ENCODE measurements around the gene ZNF689. TPM values are rescaled to one million over a fixed set of nuclear protein-coding genes. Genes with fewer than 3 reads are reported as not detected.
A peak's percentile ranks its signal among the peaks of the same experiment; 100 is the strongest.
"Not testable (repeated sequence)": the region's sequence is repeated elsewhere in the genome, so short reads cannot be mapped to it uniquely, and the experiment has no call there.

The ZNF689 gene
- polyA plus RNA-seq, 4 donors, result 13.6 to 16.2 (median 15.0) TPM

DNA sequence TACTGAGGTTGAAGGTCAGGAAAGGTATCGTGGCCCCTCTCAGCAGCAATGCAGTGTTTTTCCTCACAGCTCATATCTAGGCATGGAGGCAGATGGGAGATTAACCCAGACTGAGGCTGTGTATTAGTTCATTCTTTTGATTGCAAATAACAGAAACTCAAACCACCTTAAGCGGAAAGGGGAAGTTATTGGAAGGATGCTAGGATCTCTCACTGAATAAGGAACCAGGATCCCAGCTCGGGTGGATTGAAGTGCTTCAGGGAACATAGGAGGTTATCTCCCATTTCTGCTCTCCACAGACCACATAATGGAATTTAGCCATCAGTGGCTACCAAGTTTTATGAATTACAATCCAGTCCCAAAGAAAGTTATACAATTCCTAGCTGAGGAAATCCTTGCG, 8.2 kb downstream of the ZNF689 start:
- no peak for DNase-seq (ENCODE audit: low read depth in 4 of 4, low spot score in 3 of 4)

DNA sequence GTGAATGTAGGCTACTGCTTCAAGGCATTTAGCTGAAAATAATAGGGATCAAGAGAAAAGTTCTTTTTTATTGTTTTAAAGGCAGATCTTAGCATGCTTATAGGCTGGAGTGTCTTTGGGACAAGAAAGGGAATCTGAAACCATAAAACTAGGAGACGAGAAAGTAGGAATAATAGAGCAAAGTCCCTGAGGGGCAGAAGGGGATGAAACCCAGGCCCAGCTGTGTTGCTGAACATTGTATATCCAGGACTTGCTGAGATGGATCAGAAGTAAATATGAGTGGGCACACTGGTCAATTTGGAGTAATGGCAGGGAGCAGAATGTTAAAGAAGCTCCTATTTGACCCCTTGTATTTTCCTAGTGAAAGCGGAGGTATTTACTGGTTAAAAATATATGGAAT, 9.3 kb downstream of the ZNF689 start:
- DNase-seq (ENCODE audit: low read depth in 4 of 4, low spot score in 3 of 4), result no peak

DNA sequence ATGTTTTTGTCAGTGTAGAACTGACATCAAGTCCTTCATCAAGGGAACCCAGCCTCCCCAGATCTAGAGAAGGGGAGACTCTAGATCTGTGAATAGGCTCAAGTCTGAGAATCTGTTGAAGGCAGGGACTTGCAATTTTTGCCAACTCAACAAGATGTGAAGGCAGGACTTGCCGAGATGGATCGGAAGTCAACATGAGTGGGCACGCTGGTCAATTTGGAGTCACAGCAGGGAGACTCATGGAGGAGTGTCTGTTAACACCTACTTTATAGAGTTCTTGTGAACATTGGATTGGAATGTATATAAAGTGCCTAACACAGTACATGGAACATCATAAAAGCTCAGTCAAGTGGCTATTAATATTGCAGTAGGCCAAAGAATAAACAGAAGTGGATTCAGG, 10.0 kb downstream of the ZNF689 start:
- no peak for DNase-seq (ENCODE audit: low read depth in 4 of 4, low spot score in 3 of 4)

DNA sequence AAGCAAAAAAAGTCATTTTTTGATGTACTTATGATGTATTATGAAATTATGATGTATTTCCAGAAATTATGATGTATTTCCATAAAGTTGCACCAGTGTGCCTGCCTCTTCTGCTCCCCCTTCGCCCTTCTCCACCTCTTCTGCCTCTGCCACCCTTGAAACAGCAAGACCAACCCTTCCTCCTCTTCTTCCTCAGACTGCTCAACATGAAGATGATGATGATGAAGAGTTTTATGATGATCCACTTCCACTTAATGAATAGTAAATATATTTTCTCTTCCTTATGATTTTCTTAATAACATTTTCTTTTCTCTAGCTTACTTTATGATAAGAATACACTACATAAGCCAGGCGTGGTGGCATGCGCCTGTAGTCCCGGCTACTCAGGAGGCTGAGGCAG, 17.3 kb downstream of the ZNF689 start:
- DNase-seq (ENCODE audit: low read depth in 4 of 4, low spot score in 3 of 4), result no peak

DNA sequence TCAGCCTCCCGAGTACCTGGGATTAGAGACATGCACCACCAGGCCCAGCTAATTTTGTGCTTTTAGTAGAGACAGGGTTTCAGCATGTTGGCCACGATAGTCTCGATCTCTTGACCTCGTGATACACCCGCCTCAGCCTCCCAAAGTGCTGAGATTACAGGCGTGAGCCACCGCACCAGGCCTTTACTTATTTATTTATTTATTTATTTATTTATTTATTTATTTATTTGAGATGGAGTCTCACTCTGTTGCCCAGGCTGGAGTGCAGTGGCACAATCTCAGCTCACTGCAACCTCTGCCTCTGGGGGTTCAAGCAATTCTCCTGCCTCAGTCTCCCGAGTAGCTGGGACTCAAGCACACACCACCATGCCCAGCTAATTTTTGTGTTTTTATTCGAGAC, 19.3 kb downstream of the ZNF689 start:
- not testable (repeated sequence) for DNase-seq (ENCODE audit: low read depth in 4 of 4, low spot score in 3 of 4)

DNA sequence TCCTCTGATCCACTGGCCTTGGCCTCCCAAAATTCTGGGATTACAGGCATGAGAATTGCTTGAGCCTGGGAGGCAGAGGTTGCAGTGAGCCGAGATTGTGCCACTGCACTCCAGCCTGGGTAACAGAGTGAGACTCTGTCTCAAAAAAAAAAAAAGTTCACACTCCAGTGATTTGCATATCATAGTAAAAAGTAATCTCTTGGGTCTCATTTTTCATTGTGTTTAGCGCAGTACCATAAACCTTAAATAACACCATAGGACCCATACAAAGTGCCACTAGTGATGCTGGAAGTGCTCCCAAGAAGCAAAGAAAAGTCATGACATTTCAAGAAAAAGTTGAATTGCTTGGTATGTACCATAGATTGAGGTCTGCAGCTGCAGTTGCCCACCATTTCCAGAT, 20.6 kb downstream of the ZNF689 start:
- not testable (repeated sequence) for DNase-seq (ENCODE audit: low read depth in 4 of 4, low spot score in 3 of 4)

DNA sequence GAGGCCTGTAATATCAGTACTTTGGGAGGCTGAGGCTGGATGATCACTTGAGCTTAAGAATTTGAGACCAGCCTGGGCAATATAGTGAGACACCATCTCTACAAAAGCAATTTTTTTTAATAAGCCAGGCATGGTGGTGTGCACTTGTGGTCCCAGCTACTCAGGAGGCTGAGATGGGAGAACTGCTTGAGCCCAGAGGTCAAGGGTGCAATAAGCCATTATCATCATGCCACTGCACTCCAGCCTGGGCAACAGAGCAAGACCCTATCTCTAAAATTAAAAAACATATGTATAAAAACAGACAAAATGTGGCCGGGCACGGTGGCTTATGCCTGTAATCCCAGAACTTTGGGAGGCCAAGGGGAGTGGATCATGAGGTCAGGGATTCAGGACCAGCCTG, 21.5 kb downstream of the ZNF689 start:
- no peak for DNase-seq (ENCODE audit: low read depth in 4 of 4, low spot score in 3 of 4)

DNA sequence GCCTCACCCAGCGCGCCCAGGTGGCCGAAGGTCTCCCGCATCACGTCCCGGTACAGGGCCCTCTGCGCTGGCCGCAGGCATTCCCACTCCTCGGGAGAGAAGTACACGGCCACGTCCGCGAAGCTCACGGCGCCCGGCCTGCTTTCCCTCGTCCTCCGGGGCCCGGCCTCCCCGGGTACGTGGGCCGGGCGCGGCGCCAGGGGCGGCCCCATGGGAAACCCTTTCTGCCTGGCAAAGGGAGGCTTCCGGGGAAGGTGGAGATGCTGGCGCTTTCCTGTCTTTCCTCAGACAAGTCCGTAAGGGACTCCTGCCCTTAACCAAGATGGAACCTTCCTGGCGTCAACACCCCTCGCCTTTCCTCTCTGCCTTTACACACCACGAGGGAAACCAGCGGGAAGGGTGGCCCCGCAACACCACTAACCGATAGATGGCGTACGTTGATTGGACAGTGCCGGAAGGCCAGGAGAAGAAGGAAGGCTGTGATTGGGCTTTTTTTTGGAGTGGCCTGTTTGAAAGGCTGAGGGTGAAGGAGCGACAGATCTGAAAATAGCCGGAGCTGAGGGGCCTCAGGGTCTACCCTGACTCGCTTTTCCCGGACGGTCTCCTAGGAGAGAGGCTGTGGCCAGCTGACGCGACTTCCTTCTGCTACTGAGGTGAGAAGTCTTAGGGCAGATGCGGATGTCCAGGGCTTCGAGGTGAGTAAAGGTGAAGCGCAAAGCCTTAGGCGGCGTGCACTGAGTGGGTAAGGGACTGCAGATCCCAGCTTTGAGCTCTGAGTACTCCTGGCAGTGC, 24.6 kb downstream of the ZNF689 start, which contains the start of gene ZNF785:
ZNF785 (minus strand) TSS at position 298 of the 792 bp plus-strand sequence; CDS start at position 212, 86 bp downstream.
- peak; percentile 94 to 99 (median 99) for DNase-seq (ENCODE audit: low read depth in 4 of 4, low spot score in 3 of 4)

DNA sequence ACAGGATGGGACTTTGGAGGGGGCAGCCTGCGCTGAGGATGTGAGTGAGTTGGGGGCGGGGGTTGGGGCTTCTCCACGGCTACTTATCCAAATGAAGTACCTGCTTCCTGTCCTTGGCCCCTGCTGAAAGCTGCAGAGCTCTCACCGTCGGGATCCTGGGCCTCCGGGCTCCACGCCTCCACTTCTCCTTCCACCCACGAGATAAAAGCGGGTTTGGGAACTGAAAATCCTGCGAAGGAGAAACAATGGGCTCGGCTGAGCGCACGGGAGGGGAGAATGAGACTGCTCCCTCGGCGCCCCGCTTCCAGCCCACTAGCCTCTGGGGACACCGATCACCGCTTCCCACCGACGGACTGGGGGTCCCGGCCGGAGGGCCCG, 25.2 kb downstream of the ZNF689 start:
- DNase-seq (ENCODE audit: low read depth in 4 of 4, low spot score in 3 of 4), result peak in 1 of 4 donors; percentile 11

DNA sequence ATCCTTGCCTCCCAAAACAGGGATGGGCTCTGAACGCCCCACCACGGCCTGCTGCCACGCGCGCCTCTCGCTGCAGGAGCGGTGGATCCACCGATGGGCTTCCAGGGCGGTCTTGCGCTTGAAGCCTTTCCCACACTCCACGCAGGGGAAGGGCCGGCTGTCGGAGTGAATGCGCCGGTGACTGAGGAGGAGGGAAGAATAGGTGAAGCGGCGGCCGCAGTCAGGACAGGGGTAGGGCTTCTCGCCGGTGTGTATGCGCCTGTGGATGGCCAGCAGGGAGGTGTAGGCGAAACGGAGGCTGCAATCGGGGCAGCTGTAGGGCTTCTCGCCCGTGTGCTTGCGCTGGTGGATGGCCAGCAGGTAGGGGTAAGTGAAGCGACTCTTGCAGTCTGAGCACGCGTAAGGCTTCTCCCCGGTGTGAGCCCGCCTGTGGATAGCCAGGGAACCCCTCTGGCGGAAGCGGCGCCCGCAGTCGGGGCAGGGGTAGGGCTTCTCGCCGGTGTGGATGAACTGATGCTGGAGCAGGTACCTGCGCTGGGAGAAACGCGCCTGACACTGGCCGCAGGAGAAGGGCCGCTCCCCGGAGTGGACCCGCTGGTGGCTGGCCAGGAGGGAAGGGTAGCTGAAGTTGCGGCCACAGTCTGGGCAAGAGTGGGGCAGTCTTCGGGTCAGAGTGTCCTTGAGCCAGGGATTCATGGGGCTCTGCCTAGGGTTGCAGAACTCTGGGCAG, 27.4 kb downstream of the ZNF689 start:
- no peak for DNase-seq (ENCODE audit: low read depth in 4 of 4, low spot score in 3 of 4)

DNA sequence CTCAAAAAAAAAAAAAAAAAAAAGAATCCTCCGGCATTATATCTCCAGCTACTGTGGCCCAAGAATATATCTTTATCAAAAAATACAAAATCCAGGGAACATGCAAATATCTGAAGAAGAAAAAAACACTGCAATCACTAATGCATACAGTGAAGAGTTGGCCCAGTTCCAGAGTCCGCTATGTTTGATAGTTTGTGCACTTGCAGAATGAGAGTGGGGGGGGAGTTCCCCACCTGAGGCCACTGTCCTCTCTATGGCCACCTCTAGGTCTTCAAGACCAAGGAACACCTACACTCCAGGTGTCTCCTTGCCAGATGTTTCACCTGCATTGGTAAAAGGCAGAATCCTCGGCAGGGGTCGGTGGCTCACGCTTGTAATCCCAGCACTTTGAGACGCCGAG, 28.7 kb downstream of the ZNF689 start:
- DNase-seq (ENCODE audit: low read depth in 4 of 4, low spot score in 3 of 4), result no peak

DNA sequence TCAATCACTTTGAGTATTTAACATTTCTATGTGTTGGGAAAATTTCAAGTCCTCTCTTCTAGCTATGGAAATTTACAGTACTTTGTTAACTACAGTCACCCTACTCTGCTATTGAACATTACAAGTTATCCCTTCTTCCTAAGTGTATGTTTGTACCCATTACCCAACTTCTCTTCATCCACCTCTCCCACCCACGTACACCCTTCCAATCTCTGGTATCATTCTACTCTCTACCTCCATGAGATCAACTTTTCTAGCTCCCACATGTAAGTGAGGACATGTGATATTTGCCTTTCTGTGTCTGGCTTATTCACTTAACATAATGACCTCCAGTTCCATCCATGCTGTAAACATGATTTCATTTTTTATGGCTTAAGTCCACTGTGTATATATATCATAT, 35.5 kb downstream of the ZNF689 start:
- DNase-seq (ENCODE audit: low read depth in 4 of 4, low spot score in 3 of 4), result no peak

DNA sequence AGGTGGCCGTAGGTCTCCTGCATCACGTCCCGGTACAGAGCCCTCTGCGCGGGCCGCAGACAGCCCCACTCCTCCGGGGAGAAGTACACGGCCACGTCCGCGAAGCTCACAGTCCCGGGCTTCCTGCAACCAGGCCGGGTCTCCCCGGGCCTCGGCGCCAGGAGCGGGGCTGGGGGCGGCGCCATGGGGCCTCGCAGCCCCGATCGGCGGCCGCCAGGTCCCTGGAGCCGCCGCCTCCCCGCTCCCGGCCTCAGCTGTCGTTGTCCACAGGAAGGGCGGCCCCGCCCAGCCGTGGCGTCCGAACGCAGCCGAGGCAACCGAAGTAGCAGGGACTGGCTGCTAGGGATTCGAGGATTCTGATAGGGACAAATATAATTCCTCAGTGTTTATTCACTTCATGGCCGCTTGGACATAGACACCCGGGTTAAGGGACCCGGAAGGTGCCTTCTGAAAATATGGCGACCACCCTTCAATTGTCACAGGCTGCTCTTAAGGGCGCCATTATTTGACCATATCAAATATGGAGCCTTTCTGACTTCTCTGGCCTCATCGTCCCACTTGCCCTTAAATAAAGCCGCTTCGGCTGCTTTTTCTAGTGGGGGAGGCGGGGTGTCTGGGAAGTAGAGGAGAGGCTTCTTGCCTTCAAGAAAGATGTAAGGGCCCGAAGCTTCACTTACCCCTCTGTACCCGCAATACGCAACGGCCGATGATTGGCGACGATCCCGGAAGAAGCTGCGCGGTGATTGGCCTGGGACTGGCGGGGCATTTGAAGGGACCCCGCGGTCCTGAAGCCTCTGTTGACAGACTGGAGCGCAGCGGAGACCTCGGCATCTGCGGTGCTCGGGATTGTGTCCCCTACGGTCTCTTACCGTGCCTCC, 38.5 kb downstream of the ZNF689 start, which contains the start of gene ZNF688:
ZNF688 (minus strand) TSS at position 270 of the 878 bp plus-strand sequence; CDS start at position 185, 85 bp downstream.
- peak; percentile 89 to 97 (median 94) for DNase-seq (ENCODE audit: low read depth in 4 of 4, low spot score in 3 of 4)

DNA sequence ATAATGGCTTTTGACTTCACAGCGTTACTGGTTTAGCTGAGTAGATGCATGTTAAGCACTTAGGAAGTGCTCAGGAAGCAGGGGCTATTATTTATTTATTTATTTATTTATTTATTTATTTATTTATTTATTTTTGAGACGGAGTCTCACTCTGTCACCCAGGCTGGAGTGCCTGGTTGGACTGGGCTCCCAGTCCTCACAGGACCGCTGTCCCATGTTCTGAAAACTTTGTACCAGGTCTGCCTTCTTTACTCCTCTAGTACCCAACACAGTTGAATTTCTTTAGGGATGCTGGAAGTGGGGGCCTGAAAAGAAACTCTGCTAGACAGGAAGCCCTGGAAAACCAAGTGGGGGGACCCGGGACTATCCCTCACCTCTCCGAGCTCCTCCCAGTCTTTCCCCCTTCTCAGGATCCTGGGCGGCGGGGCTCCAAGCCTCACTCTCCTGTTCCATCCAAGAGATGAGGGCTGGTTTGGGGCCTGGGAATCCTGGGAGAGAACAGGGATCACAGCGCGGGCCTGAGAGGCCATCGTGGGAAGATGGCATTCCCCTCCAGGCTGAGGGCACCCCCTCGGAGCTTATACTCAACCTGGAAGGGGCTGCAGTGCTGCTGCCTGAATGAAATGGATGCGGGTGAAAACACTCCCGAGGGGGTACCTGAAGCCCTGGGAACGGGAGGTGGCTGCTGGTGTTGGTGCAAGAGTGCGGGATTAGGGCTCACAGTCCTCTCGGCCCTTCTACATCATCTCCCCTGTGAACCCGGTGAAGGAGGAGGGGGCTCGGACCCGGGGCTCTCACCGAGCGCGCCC, 39.3 kb downstream of the ZNF689 start:
- peak in 1 of 4 donors; percentile 12 for DNase-seq (ENCODE audit: low read depth in 4 of 4, low spot score in 3 of 4)

DNA sequence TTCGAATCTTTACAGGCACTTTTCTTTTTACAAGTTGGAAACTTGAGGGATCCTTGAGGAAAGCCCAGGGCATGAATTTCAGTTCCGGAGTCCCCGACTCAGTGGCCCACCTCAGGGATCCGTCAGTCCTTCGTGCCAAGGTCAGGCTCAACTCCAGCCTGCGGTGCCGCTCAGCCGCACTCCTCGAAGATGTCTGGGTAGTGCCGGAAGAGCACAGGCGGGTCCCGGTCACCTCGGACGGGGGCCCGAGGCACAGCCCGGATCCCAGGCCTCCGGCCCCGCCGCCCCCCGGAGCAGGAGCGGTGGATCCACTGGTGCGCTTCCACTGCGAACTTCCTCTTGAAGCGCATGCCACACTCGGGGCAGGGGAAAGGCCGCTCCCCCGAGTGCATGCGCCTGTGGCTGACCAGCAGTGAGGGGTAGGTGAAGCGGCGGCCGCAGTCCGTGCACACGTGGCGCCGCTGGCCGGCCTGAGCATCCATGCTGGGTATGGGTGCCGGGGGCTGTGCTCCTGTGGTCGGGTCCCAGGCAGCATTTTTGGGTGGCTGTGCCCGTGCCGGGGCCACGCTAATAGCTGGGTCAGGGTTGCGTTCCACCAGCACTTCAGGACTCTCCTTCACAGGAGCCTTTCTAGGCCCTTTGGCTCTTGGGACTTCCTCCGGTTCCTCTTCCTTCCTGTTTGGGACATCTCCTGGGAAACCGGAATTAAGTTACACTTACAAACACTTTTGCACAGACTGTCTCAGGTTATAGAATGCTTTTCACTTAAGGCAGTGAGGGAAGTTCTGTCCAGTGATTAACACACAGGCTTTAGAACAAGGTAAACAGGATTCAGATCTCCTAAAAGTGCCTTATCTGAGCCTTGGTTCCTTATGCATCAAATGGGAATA, 40.2 kb downstream of the ZNF689 start:
- DNase-seq (ENCODE audit: low read depth in 4 of 4, low spot score in 3 of 4), result no peak

DNA sequence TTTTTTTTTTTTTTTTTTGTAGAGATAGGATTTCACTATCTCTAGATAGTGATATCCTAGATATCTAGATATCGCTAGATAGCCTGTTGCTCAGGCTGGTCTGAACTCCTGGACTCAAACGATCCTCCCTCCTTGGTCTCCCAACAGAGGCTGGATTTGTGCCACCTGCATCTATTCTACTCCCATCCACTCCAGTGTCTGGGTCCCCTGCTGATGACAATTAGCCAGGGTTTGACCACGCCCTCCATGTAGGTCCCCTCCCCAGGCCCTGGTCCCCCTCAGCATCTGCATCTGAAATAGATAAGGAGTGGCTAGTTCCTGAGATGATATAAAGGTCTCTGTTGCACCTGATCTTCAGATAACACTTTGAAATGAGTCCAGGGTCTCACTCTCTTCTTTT, 40.9 kb downstream of the ZNF689 start:
- no peak for DNase-seq (ENCODE audit: low read depth in 4 of 4, low spot score in 3 of 4)

DNA sequence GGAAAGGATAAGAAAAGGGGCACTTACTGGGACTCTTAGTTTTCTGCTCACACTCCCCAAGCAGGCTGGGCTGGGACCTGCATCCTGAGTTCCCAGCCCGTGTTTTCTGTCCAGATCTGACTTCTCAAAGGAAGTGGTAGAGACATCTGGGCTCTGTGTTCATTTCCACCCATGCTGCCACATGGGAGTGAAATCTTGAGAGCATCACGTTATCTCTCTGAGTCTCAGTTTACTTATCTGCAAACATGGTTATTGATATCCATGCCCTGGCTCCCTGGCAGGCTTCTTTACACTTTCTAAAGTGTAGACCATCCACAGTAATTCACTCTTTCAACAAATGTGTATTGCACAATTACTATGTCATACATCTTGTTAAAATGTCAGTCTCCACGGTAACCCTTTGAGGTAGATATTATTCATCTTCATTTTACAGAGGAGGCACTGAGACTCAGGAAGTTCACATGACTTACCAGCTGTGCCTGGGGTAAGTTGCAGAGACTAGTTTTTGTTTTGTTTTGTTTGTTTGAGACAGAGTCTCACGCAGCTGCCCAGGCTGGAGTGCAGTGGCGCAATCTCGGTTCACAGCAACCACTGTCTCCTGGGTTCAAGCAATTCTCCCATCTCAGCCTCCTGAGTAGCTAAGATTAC, 42.1 kb downstream of the ZNF689 start:
- no peak for DNase-seq (ENCODE audit: low read depth in 4 of 4, low spot score in 3 of 4)

DNA sequence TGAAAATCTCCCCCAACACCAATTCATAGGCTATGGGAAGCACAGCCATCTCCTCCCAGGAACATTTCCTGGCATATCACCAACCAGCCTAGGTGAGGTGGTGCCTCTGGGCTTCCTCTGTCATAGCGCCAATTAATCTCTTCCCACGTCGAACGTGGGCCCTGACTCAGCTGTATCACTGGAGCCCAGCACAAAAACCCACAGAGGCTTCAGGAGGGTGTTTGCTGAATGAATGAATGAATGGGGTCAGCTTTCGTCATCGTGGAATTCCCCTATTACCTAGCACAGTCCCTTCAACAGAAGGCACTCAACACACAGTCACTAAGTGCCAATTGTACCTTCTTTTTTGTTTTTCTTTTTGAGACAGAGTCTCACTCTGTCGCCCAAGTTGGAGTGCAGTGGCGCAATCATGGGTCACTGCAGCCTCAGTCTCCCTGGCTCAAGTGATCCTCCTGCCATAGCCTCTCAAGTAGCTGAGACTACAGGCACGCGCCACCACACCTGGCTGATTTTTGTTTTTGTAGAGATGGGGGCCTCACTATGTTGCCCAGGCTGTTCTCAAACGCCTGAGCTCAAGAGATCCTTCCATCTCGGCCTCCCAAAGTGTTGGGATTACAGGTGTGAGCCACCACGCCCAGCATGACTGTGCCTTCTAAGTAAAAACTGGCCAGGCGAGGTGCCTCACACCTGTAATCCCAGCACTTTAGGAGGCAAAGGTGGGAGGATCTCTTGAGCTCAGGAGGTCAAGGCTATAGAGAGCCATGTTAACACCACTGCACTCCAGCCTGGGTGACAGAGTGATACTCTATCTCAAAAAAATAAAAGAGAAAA, 42.8 kb downstream of the ZNF689 start:
- no peak for DNase-seq (ENCODE audit: low read depth in 4 of 4, low spot score in 3 of 4)

Data from right renal pelvis (tissue), 4 donors.